Endothelial cell of hepatic sinusoid (primary cell): Measurements from ENCODE around the gene ASH1L.
"Not testable (repeated sequence)": the region's sequence is repeated elsewhere in the genome, so short reads cannot be mapped to it uniquely, and the experiment has no call there.

Experiments
- in situ Hi-C: cut with HindIII; loops from 2 replicates; pipeline ENCODE4 v1.10.0; 2017; ENCODE audit warnings: low sequenced_read_pairs

ASH1L gene

GRCh38 chr1:155342842-155343241 is 219.8 kb downstream of the ASH1L start:
- in situ Hi-C loops, result no loop called here

GRCh38 chr1:155339515-155340097 is 223.0 kb downstream of the ASH1L start:
- in situ Hi-C loops, result loop anchor here (5.0 kb wide), 1 partner anchor 67 kb away; the partner anchor contains the start of gene CLK2

GRCh38 chr1:155334962-155335361 is 227.6 kb downstream of the ASH1L start:
- in situ Hi-C loops, result loop anchor here (5.0 kb wide), 1 partner anchor 63 kb away; the partner anchor contains the start of gene CLK2

GRCh38 chr1:155329980-155330598 is 232.5 kb downstream of the ASH1L start:
- in situ Hi-C loops, result no loop called here

GRCh38 chr1:155328856-155329255 is 233.7 kb downstream of the ASH1L start:
- in situ Hi-C loops, result not testable (repeated sequence)

- in situ Hi-C loops, result no loop called here
These were observed 234.6 kb downstream of the ASH1L start for GRCh38 chr1:155327981-155328380.

GRCh38 chr1:155326631-155327037 is 236.0 kb downstream of the ASH1L start:
- in situ Hi-C loops, result no loop called here

- in situ Hi-C loops, result no loop called here
These were observed 236.5 kb downstream of the ASH1L start for GRCh38 chr1:155326020-155326526.

- in situ Hi-C loops, result no loop called here
These were observed 237.1 kb downstream of the ASH1L start for GRCh38 chr1:155325603-155325893.

- in situ Hi-C loops, result no loop called here
These were observed 237.6 kb downstream of the ASH1L start for GRCh38 chr1:155324717-155325602.

GRCh38 chr1:155324037-155324716 is 238.4 kb downstream of the ASH1L start:
- in situ Hi-C loops, result no loop called here

GRCh38 chr1:155323729-155324036 is 238.9 kb downstream of the ASH1L start:
- in situ Hi-C loops, result no loop called here

- in situ Hi-C loops, result no loop called here
These were observed 239.5 kb downstream of the ASH1L start for GRCh38 chr1:155322953-155323728.

- in situ Hi-C loops, result no loop called here
These were observed 240.0 kb downstream of the ASH1L start for GRCh38 chr1:155322571-155322952.

GRCh38 chr1:155321639-155322503 is 240.7 kb downstream of the ASH1L start:
- in situ Hi-C loops, result no loop called here

GRCh38 chr1:155320661-155321617 is 241.7 kb downstream of the ASH1L start, which contains the start of gene RUSC1:
Gene RUSC1, plus strand, starts transcription at chr1:155320894. Its CDS starts 880 bp downstream, at chr1:155321774.
- in situ Hi-C loops, result no loop called here

GRCh38 chr1:155320252-155320651 is 242.4 kb downstream of the ASH1L start:
- in situ Hi-C loops, result no loop called here

GRCh38 chr1:155319536-155319935 is 243.1 kb downstream of the ASH1L start:
- in situ Hi-C loops, result loop anchor here (10.0 kb wide), 1 partner anchor 335 kb away; no protein-coding TSS in a partner anchor
